A204.1 (cell line): ENCODE data around the gene SLC7A7.
"Not testable (repeated sequence)": the region's sequence is repeated elsewhere in the genome, so short reads cannot be mapped to it uniquely, and the experiment has no call there.

Source experiments
- FAIRE-seq: peaks from 2 replicates; lab custom pipeline; 2012; peaks lifted over from hg19 to GRCh38; lab: Jason Lieb, UNC

The SLC7A7 gene

GRCh38 chr14:22814941-22815713 is at the start of gene SLC7A7:
Gene SLC7A7, minus strand, starts transcription at chr14:22815435. Its CDS starts 2,037 bp downstream, at chr14:22813398.
- FAIRE-seq, result no peak

- no peak for FAIRE-seq
These were observed 49.7 kb upstream of the SLC7A7 start for GRCh38 chr14:22864979-22865378.

DNA sequence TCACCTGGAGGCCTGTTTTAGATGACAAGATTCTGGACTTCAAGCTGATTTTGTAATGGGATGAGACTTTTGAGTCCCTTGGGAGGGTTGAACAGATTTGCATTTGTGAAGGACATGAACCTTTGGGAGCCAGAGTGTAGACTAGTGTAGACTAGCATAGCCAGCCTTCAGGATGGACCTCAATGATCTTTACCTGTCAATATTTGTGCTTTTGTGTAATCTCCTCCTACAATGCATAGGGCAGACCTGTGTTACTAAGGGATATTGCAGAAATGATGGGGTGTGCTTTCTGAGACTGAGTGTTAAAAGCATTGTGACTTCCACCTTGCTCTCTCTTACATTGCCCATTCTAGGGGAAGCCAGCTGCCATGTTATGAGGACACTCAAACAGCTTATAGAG is 46.4 kb upstream of the SLC7A7 start:
- no peak for FAIRE-seq

DNA sequence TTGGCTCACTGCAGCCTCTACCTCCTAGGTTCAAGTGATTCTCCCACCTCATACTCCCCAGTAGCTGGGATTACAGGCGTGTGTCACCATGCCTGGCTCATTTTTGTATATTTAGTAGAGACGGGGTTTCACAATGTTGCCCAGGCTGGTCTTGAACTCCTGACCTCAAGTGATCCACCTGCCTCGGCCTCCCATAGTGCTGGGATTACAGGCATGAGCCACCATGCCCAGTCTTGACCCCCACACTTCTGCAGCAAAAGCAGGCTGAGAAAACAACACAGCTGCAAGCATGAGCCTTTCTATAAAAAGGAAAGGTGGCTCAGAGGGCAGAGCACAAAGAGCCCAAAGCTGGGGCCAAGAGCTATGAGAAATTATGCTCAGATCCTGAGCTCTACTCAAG is 45.1 kb upstream of the SLC7A7 start:
- not testable (repeated sequence) for FAIRE-seq

DNA sequence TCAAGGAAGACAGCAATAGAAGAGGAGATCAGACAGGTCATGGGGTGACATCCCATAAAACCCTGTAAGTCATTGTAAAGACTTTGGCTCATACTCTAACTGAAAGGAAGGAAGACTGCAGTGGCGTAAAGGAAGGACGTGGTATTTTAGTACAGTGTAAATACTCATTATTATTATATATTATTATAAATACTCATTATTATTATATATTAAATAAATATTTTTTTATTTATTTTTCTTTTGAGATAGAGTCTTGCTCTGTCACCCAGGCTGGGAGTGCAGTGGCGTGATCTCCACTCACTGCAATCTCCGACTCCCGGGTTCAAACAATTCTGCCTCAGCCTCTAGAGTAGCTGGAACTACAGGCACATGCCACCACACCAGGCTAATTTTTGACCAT is 41.2 kb upstream of the SLC7A7 start:
- FAIRE-seq, result no peak

DNA sequence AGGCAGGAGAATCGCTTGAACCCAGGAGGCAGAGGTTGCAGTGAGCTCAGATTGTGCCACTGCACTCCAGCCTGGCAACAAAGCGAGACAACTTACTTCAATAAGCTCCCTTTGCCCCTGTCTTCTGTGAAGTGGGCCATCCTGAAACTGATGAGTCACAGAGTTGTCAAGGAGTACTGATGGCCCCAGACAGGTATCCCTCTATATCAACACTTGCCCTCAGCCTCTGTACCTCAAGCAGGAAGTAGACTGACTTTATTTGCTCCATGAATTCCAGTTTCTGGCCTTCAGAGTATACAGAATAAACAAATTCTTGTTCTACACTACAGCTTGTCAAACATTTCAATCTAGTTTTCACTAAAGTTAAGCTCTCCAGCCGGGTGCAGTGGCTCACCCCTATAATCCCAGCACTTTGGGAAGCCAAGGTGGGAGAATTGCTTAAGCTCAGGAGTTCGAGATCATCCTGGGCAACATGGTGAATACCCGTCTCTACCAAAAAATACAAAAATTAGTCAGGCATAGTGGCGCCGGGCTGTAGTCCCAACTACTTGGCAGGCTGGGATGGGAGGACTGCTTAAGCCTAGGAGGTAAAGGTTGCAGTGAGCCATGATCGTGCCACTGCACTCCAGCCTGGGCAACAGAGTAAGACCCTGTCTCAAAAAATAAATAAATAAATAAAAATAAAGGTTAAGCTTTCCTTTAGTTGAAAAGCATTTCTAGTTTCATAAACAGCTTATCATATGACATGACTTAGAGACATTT is 39.9 kb upstream of the SLC7A7 start:
- FAIRE-seq, result no peak

GRCh38 chr14:22854296-22854695 is 39.1 kb upstream of the SLC7A7 start:
- not testable (repeated sequence) for FAIRE-seq

GRCh38 chr14:22852940-22853767 is 37.9 kb upstream of the SLC7A7 start:
- FAIRE-seq, result no peak

DNA sequence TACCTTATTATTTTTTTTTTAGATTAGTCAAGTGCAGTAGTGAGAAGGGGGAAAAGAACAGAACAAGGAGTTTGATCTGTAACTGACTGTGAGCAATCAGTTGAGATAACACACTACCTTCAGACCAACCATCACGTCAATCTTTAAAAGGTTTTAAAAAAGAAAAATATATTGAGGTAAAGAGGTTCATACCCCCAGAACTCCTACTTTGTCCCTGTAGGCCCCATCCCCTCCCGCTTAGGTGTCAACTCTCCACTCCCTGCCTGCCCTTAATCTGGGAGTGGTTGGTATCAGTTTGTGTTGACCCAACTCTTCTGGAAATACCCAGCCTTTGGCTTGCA is 37.3 kb upstream of the SLC7A7 start:
- FAIRE-seq, result no peak

GRCh38 chr14:22852178-22852577 is 36.9 kb upstream of the SLC7A7 start:
- FAIRE-seq, result not testable (repeated sequence)

DNA sequence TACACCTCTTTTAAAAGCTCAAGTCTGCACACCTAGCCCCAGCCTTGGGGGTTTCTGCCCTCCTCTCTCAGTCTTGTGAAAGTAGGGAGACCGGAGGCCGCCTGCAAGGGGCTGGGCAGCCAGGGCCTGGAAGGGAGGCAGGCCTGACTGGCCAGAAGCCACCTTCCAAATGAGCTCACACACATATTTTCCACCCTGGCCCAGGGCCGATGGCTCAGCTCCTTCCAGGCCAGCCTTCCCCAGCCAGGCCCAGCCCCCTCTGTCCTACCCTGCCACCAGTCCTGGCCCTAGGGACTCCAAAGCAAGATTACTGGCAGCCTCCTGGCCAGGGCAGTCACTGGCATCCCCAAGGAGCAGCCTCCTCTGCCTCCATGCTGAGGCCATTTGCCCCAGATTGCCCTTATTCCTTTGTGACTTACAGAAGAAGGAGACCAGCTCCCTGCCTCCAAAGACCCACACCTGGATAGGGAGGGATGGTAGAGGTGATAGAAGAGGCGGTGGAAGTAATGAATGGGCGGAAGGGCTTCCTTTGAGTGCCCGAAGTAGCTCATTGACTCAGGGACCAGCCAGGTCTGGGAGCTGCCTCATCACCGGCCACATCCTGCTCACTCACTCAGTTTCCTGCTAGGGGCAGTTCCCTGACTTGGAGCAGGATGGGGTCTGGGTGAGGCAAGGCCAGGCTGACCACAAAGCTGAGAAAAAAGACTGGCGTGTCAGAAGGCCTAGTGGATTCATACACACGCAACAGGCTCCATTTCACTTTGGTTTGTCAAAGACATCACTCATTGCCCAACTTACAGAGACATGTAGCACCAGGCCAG is 35.9 kb upstream of the SLC7A7 start:
- FAIRE-seq, result no peak

- FAIRE-seq, result no peak
These were observed 34.1 kb upstream of the SLC7A7 start for GRCh38 chr14:22849212-22849819.

GRCh38 chr14:22848351-22849164 is 33.3 kb upstream of the SLC7A7 start:
- FAIRE-seq, result no peak

DNA sequence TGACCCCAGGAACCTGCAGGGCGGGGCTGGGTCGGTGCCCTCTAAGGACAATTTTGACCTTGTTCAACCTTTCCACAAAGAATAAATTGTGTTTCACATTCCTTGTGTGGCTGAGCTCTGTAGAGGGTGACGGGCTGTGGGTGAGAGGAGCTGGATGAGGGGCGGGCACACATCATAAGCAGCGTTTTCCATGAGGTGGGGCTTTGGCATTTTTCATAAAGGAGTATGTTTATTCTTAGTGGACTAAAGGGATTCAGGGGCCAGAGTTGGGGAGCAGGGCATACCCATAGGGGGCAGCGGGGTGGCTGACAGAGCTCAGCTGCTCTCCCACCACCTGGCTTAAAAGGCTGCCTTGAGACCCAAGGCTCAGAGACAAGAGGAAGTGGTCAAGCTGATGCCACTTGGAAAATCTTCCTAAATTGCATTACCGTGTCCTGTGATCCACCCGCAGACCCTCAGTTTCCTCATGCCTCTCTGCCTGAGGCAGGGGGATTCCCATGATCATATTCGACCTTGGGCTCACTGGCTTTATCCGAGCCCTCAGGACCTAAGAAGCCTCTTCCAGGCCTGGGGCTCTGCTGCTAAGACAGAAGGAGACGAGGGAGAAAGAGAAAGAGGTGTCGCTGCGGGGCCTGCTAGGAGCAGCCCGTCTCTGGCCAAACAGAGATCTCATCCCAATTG is 32.6 kb upstream of the SLC7A7 start:
- FAIRE-seq, result no peak

DNA sequence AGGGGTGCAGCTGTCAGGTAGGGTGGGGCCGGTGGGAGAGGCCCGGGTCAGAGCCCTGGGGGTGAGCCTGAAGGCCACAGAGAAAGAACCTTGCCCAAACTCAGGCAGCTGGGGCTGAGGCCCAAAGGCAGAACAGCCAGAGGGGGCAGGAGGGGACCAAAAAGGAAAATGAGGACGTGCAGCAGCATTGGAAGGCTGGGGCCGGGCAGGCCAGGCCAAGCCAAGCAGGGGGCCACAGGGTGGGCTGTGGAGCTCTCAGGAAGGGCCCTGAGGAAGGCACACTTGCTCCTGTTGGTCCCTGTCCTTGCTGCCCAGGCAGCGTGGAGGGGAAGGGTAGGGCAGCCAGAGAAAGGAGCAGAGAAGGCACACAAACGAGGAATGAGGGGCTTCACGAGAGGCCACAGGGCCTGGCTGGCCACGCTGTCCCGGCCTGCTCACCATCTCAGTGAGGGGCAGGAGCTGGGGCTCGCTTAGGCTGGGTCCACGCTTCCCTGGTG is 31.6 kb upstream of the SLC7A7 start:
- no peak for FAIRE-seq

GRCh38 chr14:22845821-22846625 is 30.8 kb upstream of the SLC7A7 start:
- FAIRE-seq, result no peak

DNA sequence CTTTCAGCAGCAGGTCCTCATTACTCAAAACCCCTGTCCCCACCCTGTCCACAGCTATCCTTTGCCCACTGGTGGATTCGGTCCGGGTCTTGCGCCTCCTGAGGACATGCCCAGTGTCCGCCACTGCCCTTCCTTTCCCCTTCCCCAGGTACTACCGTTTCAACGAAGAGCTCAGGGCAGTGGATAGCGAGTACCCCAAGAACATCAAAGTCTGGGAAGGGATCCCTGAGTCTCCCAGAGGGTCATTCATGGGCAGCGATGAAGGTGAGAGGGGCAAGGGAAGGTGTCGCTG is 29.8 kb upstream of the SLC7A7 start:
- FAIRE-seq, result no peak

DNA sequence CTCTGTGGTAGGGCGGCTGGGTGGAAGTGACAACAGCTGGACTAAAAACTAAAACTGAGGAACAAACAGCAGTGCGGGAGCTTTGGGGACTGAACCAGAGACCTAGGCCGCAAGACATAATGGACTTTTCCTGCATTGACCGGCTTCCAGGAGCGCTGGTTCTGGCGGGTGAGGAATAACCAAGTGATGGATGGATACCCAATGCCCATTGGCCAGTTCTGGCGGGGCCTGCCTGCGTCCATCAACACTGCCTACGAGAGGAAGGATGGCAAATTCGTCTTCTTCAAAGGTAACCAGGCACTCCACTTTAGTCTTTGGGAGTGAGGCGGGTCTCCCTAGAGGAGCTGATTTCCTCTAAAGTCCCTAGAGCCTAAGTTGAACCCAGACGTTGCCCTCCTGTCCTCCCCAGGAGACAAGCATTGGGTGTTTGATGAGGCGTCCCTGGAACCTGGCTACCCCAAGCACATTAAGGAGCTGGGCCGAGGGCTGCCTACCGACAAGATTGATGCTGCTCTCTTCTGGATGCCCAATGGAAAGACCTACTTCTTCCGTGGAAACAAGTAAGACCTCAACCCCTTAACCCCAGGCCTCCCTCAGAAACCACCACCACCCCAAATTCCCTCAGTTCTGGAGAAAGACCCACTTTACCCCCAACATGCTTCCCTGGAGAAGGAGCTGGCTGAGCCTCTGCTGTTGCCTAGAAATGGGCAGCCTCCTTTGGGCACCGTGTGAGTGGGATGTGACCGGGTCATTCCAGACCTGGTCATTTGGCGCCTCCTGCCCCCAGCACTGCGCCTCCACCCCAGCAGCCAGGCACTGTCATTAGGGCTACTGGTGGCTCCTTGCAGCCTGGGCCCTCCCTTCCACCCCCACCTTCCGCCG is 29.2 kb upstream of the SLC7A7 start:
- FAIRE-seq, result no peak
